NCI-H146 (cell line): ENCODE data around the gene SIGLEC12.

Experiments used
- DNase-seq: peaks from one replicate; lab custom pipeline; 2025; lab: John Stamatoyannopoulos, UW

SIGLEC12 gene

DNA sequence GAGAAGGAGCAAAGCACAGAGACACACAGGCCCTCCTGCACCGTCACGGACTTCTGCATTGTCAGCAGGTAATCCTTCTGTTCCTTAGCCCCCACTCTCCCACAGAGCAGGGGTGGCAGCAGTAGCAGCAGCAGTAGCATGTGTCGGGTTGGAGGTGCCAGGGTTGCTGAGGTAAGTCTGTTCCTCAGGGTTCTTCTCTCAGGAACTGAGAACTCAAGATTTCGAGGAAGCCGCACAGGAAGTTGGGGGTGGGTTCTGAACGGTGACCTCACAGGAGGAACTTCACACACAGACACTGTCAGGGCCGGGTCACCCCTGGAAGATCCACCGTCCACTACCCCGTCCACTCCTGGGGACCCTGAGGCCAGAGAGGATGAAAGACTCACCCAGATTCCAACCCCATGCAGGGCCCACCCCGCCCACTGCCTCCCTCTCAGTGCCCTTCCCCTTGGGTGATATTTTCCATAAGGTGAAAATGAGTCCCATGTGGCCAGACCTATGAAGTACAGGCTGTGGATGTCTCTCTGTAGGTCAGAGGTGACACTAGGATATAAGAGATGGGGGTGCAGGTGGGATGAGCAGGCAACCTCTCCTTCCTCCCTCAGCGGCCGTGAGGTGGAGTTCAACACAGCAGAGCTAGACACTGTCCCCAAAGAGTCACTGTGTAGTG is at the start of gene SIGLEC12:
Gene SIGLEC12, minus strand, starts transcription at position 207 of the 670 bp plus-strand sequence. Its CDS starts 67 bp downstream, at position 140.
- no peak for DNase-seq

DNA sequence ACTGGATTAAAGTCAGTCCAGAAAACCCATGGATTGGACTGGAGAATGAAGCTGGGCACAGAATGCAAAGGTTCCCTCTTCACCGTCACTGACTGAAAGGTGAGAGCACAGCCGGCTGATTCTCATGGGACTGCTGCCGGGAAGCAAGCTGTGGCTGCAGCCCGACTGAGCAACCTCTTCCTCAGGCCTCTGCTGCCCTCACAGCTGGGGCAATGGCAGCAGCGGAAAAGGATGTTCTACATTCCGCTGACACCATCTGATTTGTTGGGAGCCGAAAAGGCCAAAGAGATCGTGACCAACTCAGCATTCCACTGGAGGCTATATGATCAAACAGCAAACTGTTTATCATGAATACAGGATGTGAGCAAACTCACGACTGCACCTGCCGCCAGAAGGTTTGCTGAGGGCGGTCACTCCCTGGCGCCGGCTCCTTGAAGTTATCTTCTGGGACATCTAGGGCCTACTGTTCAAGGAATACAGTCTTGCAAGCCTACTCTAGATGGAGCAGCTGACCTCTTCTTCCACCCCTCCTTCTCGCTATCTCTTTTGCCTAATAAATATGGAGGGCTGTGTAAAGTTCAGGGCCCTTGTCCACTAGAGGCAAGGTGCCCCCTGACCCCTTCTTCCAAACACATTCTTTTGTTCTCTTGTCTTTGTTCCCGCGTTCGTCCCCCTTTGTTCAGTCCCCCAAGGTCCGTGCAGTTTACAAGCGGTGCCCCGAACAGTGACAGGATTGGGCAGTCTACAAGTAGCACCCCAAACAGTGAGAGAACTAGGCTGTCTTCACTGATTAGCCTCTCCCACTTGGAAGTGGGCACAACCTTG is 49.5 kb upstream of the SIGLEC12 start:
- DNase-seq, result no peak

DNA sequence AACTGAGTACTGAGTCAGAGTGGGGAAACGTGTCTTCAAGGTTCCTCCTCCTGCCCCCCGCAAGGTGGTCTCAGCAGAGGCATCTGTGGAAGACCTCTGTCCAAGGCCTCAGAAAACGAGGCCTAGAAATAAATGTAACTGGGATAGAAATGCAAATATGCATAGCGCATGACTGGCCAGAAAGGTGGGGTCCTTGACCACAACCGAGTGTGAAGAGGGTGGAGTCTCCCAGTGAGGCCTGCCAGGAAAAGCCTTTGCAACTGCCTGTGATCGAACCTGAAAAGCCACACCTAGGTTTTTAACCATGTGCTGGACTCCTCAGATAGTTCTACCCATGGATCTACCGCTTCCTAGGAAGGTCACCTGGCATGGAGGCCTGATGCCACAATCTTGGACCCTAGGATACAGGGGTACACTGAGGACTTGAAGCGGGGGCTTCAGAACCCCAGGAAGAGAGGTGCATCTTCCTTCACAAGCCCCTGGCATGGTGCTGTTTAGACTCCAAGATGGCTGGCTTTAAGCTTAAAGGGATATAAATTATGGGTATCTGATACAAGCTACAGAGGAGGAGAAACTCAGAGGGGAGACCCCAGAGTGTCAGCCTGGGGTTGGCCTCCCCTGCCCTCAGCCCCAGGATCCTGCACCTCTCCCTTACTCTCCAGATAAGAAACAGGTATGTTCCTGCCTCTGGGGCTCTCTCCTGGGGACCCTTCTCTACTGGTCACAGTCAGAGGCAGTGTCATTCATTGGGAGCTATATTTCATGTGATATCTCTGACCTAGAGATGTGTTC is 48.1 kb upstream of the SIGLEC12 start:
- no peak for DNase-seq

DNA sequence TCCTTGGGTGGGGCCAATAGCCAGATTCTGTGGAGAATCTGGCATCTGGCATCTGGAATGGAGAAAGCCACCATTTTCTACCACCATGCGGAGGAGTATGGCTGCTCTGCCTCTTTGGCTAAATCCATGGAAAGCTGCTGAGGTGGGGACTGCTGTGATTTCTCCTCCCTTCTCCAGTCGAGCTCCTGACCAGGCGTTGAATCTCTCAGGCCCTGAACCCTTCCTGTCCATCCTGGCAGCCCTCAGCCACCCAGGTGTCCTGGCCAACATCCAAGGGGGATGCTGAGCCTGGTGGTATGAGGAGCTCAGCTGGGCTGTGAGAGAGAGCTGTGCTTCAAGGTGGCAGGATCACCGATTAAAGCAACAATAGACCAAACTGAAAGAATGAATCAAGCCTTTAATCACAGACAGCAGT is 47.3 kb upstream of the SIGLEC12 start:
- no peak for DNase-seq

DNA sequence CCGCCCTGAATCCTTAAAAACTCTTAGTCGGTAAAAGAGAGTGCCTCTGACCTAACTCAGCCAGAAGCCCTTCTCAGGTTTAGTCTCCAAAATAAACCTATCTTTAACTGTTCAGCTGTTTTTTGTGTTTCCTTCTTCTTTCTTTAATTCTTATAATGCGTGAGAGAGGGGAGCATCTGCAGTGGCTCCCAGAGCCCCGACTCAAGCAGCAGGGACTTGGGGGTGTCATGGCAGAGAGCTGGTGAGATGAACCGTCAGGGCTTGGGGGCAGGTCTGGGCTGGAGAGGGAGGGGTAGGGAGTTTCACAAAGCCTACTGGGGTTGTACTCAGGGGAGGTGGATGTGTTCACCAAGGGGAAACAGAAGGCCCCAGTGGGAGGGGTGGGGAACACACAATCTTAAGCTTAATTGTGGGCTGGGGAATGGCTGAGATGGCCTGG is 46.6 kb upstream of the SIGLEC12 start:
- DNase-seq, result no peak

DNA sequence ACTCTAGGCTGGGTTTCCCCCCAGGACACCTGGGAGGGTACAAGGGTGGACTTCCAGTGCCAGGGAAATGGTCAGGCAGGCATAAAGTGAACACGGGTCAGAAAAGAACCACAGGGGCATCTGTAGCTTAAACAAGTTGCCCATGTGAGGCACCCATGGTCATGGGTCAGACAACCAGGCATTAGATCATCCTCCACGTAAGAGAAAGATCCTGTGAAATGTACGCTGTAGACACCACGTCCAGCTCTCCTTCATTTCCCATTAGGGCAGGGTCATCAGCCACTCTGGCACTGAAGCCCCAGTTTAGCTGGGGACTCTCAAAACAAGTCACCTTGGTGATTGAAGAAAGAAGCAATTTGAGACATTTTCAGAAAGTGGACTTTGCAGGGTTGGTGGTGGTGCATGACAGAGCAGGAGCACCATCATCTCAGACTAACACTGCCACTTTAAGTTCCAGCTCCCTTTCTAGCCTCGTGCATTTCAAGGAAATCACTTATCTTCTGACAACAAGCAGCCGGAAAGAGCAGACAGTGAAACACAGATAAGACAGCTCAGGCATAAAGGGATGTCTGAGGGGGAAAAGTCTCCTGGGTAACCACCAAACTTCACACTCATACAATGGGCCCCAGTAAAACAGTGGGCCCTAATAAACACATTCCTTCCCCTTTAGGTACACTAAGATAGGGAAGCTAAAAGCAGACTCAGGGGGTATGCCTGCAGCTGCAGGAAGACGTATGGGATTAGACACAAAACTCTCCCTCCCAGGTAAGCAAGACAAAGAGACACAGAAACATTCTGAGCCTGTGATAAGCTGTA is 46.0 kb upstream of the SIGLEC12 start:
- no peak for DNase-seq

DNA sequence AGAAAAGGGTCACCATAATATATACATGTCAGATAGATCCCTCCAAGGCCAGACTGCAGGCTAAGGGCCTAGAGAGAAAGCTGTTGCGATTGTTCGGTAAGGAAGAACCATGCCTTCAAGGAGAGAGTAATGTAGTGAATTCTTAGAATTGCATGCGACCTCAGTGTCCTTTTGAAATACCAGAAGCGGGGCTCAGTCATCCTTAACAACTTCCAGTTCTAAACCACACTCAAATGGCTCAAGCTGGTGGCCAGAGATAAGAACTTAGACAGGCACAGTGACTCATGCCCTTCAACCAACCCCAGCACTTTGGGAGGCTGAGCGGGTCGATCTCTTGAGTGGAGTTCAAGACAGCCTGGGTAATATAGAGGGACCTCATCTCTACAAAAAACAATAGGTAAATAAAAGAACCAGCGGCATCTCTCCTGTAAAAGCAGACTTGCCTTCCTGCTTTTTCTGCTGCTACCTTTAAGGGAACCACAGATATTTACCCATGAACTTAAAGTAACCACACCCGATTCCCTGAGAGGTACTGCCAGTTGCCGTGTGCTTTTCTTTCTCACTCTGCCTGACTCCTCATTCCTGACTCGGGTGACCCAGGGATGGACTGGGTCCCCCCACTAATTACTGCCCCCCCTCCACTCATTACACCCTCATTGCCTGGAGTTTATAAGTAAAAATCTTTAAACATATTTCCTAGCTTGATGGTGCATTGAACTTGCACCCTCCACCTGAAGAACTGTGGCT is 45.2 kb upstream of the SIGLEC12 start:
- DNase-seq, result no peak

DNA sequence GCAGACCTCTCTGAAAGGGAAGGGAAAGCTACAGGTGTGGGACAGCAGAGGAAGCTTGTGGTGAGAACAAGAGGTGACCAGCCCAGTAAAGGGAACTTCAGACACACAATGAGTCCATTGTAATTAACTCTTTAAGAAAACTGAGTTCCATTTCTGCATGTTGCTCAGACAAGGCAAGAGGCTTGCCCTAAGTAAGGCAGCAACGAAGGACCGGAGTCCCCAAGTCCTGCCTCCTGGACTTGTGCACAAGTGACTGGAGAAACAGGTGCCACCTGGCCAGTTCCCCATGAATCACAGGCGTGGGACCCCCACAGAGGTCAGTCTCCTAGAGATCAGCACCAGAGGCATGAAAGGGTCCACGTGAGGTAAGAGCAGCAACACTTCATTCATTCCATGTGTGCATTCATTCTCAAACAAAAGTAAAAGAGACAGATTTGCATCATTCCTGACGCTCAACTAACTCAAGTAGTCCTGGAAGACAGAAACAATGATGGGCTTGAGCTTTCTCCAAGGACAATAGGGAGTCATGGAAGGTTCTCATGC is 44.6 kb upstream of the SIGLEC12 start:
- DNase-seq, result no peak

DNA sequence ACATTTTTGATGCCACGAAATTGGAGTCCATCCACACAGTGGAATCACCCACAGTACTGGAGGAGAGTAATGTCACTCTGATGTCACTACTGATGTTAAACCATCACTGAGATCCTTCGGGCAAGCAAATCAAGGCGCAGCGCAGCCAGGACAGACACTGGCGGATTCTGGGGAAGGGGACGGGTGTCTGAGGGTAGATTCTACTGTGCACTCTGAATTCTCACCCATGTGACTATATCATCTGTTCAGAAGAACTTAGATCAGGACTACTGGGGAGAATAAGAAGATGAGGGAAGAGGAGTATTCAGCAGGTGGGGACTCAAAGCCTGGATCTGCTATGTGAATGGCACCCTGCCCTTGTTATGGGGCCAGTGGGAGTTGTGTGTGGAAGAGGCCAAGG is 42.4 kb upstream of the SIGLEC12 start:
- DNase-seq, result no peak

DNA sequence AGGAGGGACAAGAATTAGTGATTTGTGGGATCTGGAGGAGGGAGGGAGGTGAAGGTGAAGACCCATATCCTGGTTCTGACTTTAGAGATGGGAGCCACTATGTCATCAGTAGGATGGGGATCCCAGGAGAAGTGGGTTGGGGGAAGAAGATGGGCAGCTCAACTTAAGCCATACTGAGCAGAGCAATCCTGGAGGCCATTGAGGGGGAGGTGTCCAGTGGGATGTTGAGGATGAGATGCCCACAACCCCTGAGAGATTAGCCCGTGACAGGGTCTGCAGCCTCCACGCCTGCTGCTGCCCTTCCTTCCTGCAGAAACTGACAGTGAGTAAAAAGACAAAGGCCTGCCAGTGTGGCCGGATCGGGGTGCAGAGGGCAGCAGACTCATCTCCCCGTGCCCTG is 41.1 kb upstream of the SIGLEC12 start:
- DNase-seq, result no peak

DNA sequence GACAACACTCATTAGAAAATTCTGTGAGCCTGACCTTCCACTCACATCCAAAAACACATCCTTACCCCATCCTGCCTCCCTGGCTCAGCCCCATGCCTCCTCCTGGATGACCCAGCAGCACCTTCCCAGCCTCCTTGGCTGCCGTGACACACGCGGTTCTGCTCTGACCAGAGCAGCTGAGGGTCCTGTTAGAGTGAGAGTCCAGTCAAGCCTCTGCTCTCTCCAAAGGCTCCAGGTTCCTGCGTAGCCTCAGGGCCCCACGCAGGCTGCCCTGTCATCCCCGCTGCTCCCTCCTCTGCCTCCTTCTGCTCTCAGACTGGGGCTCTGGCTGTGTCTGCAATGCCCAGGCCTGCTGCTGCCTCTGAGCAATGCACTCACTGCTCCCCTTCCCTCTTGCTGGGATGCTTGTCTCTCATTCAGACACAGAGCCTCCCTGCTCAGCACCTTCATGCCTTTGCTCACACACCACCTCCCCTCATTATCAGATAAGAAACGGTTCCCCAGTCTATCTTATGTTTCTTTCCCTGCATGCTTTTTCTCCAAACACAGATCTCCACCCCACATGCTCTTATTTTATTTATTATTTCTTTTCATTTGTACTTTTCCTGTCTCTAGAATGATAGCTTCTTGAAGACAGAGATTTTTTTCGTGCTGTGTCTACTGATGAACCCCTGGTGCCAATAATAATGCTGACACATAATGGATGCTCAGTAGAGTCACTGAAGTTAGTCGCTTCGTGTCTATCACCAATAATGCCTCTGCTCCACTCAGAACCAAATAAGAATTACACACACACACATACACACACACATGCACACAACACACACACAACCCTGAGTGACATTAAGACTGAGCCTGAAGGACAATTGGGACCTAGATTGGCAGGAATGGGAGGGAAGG is 40.1 kb upstream of the SIGLEC12 start:
- no peak for DNase-seq

DNA sequence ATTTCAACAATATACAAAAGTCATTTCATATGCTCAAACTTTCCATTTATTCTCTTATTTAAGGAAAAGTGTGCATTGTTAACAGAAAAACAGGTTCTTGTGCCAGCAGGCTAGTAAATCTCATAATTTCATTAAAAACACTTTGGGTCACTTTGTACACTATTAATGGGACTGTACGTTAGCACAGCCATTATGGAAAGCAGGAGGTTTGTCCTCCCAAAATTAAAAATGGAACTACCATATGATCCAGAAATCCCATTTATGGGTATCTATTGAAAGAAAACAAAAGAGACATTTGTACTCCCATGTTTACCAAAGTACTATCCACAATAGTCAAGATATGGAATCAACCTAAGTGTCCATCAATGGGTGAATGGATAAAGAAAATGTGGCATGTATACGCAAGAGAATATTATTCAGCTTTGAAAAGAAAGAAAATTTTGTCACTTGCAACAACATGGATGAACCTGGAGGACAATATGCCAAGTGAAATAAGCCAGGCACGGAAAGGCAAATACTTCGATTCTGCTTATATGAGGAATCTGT is 38.3 kb upstream of the SIGLEC12 start:
- no peak for DNase-seq

DNA sequence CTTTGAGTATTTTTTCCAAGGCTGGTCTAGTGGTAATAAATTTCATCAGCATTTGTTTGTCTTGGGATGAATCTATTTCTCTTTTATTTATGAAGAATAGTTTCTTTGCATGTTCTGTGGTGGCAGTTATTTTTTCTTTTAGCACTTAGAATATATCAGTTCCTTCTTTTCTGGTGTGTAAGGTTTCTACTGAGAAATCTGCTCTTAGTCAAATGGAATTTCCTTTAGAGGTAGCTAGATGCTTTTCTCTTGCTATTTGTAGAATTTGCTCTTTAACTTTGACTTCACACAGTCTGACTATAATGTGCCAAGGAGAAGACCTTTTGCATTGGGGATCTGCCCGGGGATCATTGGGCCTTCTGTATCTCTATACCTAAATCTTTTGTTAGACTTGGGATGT is 33.9 kb upstream of the SIGLEC12 start:
- no peak for DNase-seq

DNA sequence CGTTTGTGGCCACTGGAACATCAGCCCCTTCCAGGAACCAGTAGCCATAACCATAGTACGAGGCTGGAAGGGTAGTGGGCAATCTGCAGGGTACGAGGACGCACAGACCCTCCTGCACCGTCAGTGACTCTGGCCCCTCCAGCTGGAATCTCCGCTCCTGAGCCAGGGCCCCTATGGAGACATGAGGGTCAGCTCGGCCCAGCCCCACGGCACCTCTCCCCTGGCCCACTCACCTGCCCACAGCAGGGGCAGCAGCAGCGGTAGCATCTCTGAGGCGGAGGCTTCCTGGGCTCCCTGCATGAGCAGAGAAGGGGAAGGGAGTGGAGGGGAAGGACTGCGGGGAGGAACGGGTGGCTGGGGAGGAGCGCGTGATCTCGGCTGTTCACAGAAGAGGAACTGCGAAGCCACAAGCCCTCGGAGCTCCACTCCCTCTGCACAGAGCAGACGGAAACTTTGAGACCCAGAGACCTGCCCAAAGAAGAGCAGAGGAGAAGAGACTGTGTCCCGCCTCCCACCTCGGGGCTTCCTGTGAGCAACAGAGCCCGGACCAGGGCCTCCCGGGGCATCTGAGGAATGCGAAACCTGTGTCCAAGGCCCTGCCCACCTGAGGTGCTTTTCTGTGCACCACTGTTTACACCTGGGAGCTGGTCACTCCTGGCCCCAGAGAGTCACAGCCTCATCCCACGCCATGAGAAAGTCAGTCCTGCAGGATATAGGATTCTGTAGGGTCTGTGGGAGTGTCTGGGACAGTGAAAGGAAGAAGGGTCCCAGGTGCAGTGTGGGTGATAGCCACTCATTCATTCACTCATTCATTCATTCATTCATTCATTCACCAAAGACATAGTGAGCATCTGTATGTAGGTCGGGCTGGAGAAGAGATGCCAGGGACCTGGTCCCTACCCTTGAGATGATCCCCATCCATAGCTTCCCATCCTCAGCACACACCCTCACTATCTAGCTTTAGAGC is 30.0 kb upstream of the SIGLEC12 start, which contains the start of gene SIGLEC6:
Gene SIGLEC6, minus strand, starts transcription at position 322 of the 967 bp plus-strand sequence. Its CDS starts 22 bp downstream, at position 300.
- DNase-seq, result no peak

DNA sequence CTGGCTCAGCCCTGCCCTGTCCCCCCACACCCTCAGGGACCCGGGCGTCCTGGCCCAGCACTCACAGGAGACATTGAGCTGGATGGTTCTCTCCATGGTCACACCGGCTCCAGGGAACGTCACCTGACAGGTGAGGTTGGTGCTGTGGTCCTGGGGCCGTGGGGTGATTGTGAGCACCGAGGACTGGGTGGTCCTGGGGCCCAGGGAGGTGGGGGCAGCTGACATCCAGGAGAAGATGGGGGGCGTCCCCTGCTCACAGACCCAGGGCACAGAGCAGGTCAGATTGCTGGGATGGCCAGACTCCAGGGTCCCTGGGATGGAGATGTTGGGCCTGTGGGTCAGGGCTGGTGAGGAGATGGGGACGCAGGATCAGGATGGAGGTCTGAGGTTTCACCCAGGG is 29.0 kb upstream of the SIGLEC12 start:
- no peak for DNase-seq

DNA sequence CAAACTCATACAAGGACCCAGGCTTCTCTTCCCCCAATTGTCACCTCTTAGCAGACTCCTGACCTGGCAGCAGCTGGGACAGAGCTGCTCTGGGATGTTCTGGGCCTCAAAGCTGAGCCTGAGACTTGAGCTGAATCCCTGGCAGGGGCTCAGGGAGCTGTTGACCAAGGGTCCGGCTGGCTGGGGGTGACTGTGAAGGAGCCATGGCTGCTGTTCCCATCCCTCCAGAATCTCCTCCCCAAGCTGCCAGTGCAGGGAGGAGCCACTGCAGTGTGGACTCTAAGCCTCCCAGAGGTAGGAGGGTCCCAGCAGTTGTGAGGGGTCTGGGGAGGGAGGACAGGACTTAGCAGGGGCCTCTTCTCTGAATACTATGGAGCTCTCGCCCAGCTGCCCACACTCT is 27.7 kb upstream of the SIGLEC12 start:
- no peak for DNase-seq

DNA sequence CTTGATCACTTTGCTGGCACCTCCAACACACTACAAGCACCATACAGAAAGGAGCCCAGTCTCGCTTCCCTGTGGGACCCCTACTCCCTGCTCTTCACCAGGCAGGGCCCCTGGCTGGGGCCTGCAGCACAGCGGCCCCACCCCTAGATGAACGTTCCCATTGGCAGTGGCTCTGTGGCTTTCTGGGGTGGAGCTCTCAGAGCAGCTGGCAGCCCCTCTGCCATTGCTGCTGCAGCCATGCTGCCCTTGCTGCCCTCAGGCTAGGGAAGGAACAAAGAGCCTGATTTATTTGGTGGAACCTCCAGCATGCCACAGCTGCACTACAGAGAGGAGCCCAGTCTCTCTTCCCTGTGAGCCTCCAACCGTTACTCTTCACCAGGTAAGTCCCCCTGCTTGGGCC is 24.1 kb upstream of the SIGLEC12 start:
- no peak for DNase-seq

DNA sequence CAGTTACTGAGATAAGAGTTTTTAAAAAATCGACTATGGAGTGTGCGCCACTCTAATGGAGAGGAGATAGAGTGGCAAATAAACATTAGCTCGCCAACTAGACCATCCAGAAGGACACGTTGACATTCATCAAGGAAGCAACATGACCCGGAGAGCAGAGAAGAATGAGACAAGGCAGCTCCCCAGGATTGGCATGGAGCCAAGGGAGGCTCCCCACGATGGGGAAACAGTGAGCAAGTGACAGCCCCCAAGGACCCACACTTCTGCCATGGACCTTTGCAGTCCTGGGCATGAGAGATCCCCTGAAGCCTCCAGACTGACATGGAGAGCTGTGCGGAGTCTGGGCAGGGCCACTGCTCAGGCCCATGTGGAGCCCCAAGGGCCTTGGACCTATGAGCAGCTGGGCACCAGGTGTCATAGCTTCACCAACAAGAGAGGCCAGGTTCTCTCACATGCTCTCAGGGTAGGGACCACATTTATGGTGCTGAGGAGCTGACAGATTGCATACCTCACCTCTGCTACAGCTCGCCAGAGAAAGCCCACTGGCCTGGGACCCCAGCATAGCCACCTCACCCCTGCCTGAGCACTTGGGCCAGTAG is 23.2 kb upstream of the SIGLEC12 start:
- no peak for DNase-seq
